GM21737 (cell line): ENCODE results near the gene DPM2.

ENCODE experiments used
- ATAC-seq: cut with Tn5 transposase; IDR thresholded peaks from one replicate; pipeline ENCODE4 v1.9.1; 2021; ENCODE audit warnings: mild to moderate bottlenecking, moderate library complexity; ENCODE audit not compliant: unreplicated experiment

The DPM2 gene

DNA sequence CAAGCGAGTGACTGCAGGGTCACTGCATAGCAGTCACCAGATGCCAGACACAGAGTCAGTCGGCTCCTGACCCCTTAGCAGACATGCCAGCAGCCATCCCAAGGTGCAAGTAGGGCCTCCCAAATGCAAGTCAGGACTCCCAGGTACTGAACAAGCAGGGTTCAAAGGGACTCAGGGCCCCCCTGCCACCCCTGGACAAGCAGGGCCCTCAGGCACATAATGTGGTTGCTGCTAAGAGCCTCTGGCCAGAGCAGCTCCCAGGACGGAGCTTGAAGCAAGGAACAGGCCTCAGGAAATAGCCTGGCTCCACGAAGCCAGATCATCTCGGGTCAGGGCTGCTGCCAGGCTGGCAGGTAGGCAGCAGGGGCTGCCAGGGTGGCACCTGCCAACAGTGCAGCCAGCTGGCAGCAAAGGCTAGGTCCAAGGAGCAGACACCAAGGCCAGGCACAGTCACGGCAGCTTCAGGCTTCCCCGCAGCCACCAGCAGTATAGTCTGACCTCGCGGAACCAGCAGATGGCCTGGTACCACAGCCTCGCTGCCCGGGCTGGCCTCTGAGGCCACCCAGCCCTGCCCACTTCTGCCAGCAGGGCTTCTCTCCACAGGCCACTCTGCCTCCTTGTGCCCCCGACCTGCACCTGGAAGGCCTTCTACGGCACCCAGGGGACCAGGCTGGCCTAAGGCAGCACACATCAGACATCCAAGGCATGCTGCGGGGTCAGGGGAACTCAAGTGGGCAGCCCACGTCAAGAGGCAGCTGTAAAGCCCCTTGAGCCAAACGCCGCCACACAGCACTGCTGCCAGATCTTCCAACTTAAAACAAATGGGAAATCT, 35.7 kb upstream of the DPM2 start:
- no peak for ATAC-seq

DNA sequence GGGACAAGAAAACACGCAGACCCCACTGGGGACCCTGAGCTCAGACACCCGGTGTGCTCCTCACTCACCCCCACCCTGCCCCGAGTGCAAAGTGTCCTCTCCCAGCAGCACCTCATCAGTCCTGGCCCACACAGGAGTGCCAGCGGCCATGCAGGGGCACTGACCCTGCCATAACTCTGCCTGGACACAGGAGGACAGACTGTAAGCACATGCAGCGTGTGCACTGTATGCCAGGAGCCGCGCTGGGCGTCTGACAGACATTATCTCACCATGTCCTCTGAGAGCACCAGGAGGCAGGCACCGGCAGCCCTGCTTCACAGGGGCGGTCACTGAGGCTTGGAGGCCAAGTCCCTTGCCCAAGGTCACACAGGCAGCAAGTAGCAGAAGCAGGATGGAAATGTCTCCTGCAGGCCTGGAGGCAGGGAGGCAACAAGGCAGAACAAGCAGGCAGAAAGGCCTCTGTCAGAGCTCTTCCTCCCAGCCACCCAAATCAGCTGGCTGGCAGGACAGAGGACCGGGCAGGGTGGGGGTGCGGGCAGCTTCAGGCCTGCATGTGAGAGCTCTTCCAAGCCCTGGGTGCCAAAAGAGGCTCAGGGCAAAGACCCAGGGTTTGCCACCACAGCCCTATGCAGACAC, 34.7 kb upstream of the DPM2 start:
- ATAC-seq = no peak

DNA sequence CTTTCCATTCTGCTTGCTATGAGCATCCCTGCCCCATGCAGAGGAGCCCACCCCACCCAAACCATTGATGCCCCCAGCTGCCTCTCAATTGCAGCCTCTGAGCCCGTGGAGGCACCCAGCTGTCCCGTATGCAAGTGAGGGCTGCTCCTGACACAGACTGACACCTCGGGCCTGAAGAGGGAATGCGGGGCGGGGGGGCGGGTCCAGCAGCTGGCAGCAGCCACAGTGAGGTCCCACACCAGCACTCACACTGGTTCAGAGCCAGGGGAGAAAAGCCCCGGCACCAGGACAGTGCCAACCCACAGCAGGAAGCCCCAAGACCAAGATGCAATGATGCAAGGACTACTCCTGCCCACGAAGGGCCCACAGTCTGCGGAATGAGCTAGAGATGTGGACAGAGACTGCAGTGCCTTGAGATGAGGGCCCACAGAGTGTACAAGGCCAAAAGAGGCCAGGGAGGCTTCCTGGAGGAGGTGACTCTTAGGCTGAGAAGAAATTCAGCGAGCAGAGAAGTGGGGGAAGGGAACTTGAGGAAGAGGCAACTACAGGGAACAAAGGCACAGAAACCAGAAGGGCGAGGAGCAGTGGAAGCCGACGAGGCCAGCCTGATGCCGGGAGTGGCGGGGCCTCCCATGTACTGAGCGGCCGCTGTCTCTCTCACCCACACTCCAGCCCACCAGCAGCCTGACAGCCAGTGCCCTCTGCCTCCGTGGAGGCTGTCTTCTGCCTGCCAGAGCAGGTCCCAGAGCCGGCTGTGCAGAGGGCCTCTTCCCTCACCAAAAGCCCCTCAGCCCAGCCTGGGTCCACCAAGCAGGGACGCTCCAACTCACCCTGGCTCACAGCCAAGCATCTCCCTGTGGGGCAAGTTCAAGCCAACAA, 33.9 kb upstream of the DPM2 start:
- ATAC-seq = no peak

DNA sequence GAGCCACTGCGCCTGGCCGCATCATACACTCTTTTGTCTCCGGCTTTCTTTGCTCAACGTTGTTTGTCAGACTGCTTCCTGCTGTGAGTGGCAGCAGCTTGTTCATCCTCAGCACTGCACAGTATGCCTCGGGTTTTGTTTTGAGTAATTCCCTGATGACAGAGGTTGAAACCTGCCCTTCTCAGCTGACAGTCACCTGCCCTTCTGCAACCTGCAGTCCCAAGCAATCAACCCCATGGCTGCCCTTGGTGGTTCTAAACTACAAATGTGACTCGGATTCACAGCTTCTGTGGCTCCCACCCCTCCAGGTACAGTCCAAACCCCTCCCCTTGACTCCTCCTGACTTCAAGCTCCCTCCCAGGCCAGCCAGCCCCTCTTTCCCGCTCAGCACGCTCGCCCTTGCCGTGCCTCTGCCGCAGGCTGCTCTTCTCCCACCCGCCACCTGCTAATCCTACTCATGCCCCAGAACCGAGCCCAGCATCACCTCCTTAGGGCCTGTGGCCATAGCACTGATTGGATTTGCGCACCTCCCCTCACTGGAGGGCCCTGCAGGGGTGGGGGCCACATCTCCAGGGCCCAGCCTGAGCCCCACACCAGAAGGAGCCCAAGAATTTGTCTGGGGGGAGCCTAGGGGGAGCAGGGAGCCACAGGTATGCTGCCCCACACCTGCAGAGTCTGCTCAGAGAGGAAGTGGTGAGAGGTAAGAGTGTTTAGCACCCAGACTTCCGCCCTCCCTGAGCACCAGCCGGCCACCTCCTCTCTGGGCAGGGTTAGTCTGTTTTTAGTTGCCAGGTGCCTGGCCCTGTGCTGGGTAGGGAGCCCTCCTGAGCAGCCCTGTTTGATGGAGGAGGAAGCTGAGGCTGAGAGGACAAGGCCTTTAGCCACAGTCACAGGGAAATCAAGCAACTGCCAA, 33.0 kb upstream of the DPM2 start:
- ATAC-seq = peak; percentile 66

DNA sequence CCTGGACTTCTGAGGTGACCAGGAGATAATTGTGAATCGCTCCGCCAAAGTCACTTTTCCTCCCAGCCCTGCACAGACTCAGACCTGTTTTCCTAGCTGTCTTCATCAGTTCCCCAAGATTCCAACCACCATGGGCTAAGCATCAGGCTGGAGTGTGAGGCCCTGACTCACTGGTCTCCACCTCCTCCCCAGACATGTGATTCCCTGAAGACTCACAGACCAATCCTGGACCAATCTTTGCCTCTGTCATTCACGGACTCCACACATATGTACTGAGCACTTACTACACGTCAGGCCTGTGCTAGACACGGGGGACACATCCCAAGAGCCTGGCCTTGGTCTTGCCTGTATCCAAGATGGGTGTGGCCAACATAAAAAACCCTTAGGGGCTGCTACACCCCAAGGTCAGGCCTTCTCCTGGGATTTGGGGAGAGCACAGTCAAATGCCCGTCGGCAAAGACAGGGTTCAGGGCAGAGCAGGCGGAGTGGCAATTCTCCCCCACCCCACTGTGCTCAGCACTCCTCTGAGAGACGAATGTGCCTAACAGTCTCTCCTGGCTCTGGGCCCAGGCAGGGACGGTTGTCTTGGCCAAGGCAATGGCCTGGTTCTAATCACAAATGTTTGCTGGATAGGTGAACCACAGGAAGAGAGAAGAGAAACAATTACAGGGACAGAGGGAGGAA, 31.2 kb upstream of the DPM2 start:
- ATAC-seq = no peak

DNA sequence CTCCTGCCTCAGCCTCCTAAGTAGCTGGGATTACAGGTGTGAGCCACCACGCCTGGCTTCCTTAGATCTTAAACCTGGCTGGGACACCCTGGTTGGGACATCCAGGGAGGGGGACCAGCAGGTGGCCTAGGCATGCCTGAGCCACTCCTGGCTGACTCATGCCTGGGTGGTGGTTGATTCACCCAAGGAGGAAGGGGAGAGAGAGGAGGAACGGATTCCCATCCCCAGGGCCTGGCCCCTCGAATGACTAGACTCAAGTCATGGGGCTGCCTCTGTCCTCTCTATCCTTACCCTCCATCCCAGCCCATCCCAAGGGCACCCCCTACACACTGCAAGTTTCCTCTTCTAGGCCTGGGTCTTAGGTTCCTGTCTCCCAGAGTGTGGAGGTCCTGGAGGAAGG, 30.4 kb upstream of the DPM2 start:
- no peak for ATAC-seq

DNA sequence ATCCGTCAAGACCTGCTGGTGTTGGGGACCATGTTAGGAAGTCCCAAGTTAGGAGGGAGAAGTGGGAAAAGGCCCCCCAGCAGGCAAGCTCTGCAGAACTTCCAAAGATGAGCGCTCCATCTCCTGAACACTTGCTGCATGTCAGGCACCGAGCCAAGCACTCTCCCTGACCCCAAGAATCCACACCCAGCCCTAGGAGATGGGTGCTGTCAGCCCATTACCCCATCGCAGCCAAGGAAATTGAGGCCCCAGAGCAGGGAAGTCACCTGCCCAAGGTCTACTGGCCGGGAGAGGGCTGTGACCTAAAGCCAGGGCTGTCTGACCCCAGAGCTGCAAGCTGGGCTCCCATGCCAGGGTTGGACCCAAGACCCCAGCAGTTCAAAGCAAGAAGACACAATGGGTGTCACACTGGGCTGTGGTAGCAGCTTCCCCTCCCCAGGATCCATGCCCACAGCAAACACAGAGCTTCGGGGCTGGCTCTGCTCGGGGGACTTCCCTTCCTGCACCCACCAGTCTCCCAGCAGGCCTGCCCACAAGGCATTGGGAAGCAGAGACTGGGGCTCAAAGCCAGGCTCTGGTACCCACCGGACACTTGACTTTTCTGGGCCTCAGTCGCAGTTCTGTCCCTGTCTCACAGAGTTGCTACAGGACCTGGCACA, 29.6 kb upstream of the DPM2 start:
- ATAC-seq = no peak

DNA sequence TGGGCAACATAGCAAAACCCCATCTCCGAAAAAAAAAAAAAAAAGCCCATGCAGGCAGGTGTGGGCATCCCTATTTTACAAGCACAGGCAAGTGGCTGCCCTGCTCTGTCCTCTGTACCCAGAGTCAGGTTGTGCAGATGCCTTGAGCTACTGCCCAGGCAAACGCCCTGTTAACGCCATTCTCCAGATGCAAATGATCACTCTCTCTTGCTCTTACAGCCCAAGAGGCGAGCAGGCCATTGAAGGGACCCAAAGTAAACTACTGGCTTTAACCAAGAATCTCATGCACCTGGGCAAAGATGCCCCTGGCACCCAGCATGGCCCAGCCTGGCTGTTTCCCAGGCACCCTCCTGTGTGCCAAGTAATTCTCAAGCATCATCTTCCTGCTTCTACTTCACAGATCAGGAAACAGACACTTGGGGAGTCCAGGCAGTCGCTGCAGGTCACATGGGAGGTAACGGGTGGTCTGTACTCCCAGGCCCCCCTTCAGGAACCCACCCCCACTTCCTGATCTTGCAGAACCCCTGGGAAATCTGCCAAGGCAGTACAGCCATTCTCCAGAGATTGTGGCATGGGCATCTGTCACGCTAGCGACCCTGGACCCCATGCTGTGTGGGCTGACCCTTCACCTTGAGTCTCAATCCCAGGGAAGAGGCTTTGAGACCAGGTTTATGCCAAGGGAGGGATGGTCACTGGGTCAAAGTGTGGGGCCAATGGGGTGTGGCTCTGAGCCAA, 28.9 kb upstream of the DPM2 start:
- no peak for ATAC-seq

DNA sequence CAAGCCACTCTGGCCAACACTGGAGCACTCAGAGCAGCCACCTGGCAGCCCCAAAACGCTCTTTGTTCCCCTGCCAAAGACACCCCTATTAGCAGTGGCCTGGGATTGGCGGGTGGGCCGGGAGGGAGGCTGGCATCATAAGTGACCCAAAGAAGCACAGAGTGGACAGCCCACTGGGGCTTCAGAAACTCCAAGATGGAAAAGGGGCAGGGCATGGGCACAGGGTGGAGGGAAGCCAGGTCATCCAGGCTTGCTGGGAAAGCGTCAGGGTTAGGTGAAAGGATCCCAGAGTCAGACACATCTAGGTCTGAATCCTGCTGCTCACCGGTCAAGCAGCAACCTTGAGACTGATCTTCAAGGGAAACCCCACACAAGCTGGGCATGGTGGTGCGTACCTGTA, 28.3 kb upstream of the DPM2 start:
- ATAC-seq = no peak

DNA sequence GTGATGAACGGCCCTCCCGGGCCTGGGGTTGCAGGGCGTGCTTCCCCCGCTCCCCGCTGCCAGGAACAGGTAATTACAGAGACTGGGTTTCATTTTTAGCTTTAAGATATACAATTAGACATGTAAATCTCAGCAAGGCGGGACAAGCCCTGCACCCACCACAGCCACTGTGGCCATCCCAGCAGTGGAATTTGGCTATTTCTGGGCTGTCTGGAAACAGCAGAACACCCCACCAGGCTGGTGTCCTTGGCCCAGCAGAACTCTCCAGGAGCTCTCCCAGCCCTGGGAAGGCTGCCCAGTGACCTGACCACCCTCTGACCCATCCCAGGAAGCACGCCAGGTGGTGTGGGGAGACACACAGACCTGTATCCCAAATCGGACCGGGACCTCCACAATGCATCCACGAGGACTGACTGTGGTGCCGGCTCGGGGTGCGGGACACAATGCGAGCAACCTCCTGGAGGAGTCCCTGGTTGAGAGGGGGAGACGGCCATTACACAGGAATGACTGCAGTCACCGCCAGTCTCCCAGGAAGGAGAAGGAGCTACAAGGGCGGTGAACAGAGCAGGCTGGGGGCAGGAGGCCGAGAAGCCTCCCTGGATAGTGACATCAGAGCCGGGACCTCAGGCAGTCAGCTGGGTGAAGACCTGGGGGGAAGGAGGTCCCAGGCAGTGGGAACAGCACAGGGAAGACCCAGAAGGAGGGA, 25.9 kb upstream of the DPM2 start:
- no peak for ATAC-seq

DNA sequence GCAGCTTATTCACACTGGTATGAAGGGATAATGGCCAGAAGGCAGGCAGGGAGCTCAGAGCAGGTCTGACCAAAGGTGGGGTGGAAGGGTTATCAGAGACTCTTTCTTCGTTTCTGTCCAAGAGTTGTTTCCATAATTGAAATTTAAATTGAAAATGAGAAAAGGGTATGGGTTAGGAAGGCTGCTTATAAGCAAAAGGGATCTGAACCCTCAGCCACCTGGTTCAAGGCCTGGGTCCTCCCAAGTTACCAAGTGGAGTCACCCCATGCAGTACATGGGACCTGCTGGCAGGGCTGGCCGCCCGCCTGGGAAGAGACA, 25.3 kb upstream of the DPM2 start:
- ATAC-seq = no peak

DNA sequence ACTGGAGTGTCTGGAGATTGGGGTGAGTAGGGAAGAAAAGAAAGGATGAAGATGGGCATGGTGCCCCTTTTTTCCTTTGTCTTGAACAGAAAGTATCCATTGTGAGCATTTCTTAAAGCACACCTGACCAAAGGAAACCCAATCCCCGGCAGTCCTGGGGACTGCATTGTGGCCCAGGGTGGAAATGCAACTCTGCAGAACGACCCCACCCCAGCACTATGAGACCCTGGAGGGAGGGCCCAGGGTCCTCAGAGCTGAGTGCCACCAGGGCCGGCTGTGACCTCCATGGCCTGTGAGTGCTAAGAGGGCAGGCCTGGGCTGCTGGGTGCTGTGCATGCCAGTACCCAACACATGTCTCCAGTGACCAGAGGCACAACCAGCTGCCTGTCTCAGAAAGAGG, 24.6 kb upstream of the DPM2 start:
- ATAC-seq = no peak

DNA sequence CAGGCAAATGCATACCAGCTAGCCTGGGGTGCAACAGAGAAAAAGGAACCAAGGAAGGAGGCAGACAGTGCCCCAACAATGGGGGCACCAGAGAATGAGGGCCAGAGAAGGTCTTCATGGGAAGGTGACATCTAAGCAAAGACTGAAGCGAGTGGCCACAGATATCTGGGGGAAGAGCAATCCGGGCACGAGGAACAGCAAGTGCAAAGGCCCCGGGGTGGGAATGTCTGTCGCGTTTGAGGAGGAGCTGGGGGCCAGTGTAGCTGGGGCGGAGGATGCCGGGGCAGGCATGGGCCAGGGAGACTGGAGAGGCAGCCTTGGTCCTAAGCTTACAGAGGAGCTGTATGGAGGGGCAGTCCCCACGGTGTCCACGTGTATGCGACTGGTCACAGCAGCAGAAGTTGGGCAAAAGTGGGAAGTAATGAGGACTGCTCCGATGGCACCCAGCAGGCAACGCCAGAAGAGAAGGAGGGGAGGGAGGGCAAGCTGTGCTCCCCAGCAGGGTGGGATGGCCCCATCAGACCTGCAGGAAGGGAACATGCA, 24.0 kb upstream of the DPM2 start:
- no peak for ATAC-seq

DNA sequence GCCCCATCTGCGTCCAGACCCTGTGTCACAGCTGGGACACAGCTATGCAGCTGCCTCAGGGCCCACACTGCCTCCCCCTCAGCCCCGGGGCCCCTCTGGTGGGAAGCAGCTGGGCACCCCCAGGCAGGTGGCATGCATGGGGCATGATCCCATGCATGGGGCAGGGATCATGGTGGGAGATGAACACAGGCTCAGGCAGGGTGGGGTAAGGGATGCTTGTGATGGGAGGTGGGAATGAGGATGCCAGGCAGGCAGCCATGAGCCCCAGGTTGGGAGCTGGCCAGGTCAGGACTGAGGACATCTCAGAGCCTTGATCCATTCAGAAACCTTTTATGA, 23.5 kb upstream of the DPM2 start:
- no peak for ATAC-seq

DNA sequence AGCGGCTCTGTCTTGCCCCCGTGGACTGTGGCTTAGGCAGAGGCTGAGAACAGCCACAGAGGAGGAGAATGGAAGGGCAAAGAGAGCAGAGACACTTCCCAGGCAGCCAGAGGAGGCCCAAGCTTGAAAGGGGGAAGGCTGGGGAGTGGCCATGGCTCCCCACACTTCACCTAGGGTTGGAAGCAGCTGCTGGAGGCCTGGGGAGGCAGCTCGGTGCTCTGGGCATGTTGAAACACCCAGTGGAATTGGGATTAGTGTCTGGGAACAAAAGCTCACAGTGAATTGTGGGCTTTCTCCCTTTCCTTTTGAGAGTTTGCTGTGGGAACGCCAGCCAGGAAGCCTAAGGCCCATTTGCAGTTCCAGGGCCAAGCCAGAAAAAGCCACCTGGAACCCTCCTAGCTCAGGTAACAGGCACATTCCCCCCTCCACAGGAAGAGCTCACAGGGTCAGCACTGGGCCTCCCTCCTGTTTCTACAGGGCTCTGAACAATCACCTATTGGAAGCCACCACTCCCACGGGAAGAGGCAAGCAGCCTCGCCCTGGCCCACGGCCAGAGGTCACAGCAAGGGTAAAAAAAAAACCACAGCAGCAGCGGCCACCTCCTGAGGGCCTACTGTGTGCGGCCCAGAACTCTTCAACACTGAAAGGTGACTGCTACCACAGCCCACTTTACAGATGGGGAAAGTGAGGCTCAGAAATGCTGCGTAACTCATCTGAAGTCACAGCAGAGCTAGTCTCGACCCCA, 22.9 kb upstream of the DPM2 start:
- no peak for ATAC-seq

DNA sequence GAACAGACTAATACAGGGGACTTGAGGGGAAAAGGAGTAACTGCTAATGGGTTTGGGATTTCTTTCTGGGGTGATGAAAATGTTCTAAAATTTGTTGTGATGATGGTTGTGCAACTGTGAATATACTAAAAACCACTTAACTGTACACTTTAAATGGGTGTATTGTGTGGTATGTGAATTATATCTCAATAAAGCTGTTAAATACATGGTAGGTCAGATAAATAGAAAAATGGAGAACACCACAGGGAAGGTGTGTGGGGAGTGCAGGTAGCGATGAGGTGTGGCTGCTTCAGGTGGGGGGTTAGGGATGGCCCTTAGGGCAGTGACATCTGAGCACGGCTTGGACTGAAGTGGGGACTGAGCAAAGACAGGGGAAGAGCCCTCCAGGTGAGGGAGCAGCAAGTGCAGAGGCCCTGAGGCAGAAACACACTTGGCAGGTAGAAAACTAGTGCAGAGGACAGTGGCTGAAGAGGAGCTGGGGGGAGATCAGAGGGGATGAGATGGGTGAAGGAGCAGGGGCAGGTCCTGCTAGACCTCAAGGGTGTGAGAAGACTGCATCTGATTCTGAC, 22.3 kb upstream of the DPM2 start:
- no peak for ATAC-seq

DNA sequence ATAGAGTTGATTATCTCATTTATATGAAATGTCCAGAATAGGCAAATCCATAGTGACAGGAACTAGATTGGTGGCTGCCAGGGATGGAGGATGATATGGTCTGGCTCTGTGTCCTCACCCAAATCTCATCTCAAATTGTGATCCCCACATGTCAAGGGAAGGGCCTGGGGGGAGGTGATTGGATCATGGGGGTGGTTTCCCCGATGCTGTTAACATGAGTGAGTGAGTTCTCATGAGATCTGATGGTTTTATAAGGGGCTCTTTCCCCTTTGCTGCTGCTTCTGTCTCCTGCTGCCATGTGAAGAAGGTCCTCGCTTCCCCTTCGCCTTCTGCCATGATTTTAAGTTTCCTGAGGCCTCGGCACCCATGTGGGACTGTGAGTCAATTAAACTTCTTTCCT, 21.7 kb upstream of the DPM2 start:
- no peak for ATAC-seq
